ENCODE data around the gene ROBO2. TPM values are rescaled to one million over a fixed set of nuclear protein-coding genes. Genes with fewer than 3 reads are reported as not detected.

Gene ROBO2
- total RNA-seq, 1 experiment from 2014 or later = not detected

DNA sequence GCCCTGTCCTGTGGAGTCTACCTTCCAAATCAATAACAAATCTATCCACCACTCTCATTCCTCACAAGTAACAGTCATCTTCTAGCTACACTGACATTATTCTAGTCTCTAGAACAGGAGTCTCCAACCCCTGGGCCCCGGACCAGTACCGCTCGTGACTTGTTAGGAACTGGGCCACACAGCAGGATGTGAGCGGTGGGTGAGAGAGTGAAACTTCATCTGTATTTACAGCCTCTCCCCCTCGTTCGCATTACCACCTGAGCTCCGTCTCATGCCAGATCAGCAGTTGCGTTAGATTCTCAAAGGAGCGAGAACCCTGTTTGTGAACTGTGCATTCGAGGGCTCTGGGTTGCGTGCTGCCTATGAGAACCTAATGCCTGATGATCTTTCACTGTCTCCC is 31.9 kb downstream of the ROBO2 start:
- Histone ChIP-seq H3K36me3 (ENCODE audit: control insufficient read depth in 1 of 2, insufficient read depth in 2 of 2, low read length in 2 of 2) (no peaks in the 10 kb centered on the region), H2AFZ (ENCODE audit: low read depth, low read length, poor library complexity, severe bottlenecking) (no peak overlapping the region), H3K4me2 (ENCODE audit: low read length) (no peak overlapping the region), H3K9me2 (ENCODE audit: insufficient read depth) (no peaks in the 10 kb centered on the region), H3K4me1 (ENCODE audit: control insufficient read depth in 1 of 2, insufficient read depth in 2 of 2, low read length in 2 of 2) (no peaks in the 10 kb centered on the region), H3K9me3 (ENCODE audit: control insufficient read depth in 1 of 2, insufficient read depth in 1 of 2, low read depth in 1 of 2, low read length in 2 of 2) (peaks cover 14% of the 10 kb centered on the region in 2 experiments; a peak in 3 of 4 replicates), H3K27ac (ENCODE audit: low read depth, low read length) (no peak overlapping the region), H3K9ac (ENCODE audit: low read length) (no peak overlapping the region), H4K20me1 (ENCODE audit: insufficient read depth) (no peaks in the 10 kb centered on the region), H3K79me2 (ENCODE audit: insufficient read depth, low read length) (no peaks in the 10 kb centered on the region), H3K4me3 (replicated peaks in 1 of 2; ENCODE audit: low read depth in 1 of 2, low read length in 2 of 2) (no peak overlapping the region), H3K27me3 (ENCODE audit: insufficient read depth, low read length) (no peaks in the 10 kb centered on the region)
- TF ChIP-seq POLR2AphosphoS5 (IDR thresholded peaks at IDR 0.05; ENCODE audit: low read depth, low read length) (no peak), CEBPB (IDR thresholded peaks at IDR 0.05; ENCODE audit: low read depth) (no peak), SIN3A (IDR thresholded peaks at IDR 0.05; ENCODE audit: low read depth) (no peak), EZH2 (IDR thresholded peaks at IDR 0.05) (no peak), TCF7L2 (IDR thresholded peaks at IDR 0.05; ENCODE audit: borderline replicate concordance, extremely low read depth, insufficient read depth, insufficient read length) (no peak), POLR2A (IDR thresholded peaks at IDR 0.05; ENCODE audit: borderline replicate concordance, extremely low read depth, insufficient read depth, insufficient read length) (no peak), CBX3 (IDR thresholded peaks at IDR 0.05; ENCODE audit: low read depth) (no peak), ZNF274 (IDR thresholded peaks at IDR 0.05; ENCODE audit: low read depth, low read length) (no peak), ZFX (IDR thresholded peaks at IDR 0.05) (no peak), EZH2phosphoT487 (IDR thresholded peaks at IDR 0.05; ENCODE audit: borderline replicate concordance) (no peak)
- TF ChIP-seq, protein P1, sequence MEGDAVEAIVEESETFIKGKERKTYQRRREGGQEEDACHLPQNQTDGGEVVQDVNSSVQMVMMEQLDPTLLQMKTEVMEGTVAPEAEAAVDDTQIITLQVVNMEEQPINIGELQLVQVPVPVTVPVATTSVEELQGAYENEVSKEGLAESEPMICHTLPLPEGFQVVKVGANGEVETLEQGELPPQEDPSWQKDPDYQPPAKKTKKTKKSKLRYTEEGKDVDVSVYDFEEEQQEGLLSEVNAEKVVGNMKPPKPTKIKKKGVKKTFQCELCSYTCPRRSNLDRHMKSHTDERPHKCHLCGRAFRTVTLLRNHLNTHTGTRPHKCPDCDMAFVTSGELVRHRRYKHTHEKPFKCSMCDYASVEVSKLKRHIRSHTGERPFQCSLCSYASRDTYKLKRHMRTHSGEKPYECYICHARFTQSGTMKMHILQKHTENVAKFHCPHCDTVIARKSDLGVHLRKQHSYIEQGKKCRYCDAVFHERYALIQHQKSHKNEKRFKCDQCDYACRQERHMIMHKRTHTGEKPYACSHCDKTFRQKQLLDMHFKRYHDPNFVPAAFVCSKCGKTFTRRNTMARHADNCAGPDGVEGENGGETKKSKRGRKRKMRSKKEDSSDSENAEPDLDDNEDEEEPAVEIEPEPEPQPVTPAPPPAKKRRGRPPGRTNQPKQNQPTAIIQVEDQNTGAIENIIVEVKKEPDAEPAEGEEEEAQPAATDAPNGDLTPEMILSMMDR (IDR thresholded peaks at IDR 0.05 in 2 of 3, conservative IDR thresholded peaks at IDR 0.05 in 1 of 3; ENCODE audit: borderline replicate concordance in 1 of 3, insufficient read depth in 1 of 3, low read depth in 2 of 3, low read length in 2 of 3) = no peak
- TF ChIP-seq, protein P2, sequence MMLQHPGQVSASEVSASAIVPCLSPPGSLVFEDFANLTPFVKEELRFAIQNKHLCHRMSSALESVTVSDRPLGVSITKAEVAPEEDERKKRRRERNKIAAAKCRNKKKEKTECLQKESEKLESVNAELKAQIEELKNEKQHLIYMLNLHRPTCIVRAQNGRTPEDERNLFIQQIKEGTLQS (IDR thresholded peaks at IDR 0.05) = no peak
- TF ChIP-seq, protein P3, sequence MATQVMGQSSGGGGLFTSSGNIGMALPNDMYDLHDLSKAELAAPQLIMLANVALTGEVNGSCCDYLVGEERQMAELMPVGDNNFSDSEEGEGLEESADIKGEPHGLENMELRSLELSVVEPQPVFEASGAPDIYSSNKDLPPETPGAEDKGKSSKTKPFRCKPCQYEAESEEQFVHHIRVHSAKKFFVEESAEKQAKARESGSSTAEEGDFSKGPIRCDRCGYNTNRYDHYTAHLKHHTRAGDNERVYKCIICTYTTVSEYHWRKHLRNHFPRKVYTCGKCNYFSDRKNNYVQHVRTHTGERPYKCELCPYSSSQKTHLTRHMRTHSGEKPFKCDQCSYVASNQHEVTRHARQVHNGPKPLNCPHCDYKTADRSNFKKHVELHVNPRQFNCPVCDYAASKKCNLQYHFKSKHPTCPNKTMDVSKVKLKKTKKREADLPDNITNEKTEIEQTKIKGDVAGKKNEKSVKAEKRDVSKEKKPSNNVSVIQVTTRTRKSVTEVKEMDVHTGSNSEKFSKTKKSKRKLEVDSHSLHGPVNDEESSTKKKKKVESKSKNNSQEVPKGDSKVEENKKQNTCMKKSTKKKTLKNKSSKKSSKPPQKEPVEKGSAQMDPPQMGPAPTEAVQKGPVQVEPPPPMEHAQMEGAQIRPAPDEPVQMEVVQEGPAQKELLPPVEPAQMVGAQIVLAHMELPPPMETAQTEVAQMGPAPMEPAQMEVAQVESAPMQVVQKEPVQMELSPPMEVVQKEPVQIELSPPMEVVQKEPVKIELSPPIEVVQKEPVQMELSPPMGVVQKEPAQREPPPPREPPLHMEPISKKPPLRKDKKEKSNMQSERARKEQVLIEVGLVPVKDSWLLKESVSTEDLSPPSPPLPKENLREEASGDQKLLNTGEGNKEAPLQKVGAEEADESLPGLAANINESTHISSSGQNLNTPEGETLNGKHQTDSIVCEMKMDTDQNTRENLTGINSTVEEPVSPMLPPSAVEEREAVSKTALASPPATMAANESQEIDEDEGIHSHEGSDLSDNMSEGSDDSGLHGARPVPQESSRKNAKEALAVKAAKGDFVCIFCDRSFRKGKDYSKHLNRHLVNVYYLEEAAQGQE (IDR thresholded peaks at IDR 0.05; ENCODE audit: low read depth) = no peak
- BruUV-seq (replicated peaks) = no TSS peak
- CTCF ChIA-PET = no interaction called here
- RAD21 ChIA-PET (ENCODE audit: low non-redundant PET in 1 of 2, low total read pairs in 2 of 2, uncharacterized antibody in 2 of 2, unreplicated experiment in 2 of 2) = no interaction called here
- DNase-seq (ENCODE audit: low read depth, low spot score) (no peak), ATAC-seq (no peak)
- POLR2A ChIA-PET = no interaction called here
- intact Hi-C loops (cut with micrococcal nuclease) = no loop called here

Data from HCT116 (cell line).